Measurements from ENCODE around the gene RAB12. TPM values are rescaled to one million over a fixed set of nuclear protein-coding genes. Genes with fewer than 3 reads are reported as not detected.

The RAB12 gene
- total and polyA plus RNA-seq, 2 donors from 2014 or later = 37.7 to 46.7 TPM

DNA sequence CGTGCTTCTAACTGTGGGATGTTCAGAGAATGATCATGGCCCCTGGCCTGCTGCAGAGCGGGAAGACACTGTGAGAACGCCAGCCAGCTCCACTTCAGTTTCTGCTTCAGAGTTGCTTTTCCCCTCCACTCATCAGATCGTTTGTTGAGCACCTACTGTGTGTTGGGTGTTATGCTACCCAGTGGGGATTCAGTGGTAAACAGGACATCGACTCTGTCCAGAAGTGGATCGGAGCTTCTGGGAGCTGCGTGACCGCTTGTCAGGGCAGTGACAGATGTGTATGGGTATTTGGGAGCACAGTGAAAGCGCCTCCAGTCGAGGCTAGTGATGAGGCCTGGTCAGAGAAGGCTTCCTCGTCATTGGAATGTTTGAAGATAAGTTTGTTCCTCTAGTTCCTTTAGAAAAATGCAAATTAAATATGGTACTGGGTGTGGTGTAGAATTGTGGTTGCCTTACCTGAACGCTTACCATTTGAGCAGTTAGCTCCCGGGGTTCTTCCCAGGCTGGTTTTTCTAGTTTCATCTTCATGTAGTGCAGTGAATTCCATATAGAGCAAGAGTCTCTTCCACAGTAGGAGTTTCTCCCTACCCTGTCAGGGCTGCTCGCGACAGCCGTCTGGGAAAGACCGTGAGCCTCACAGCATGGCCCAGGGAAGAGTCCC, 2.8 kb downstream of the RAB12 start:
- H3K9ac ChIP-seq (ENCODE audit: low read length in 3 of 3) = no peak overlapping the region
- DNase-seq = no peak
- no peaks in the 10 kb centered on the region for H3K36me3 ChIP-seq (ENCODE audit: control insufficient read depth in 2 of 3, insufficient read depth in 3 of 3, low read length in 3 of 3)
- no peak overlapping the region for H3K27ac ChIP-seq (ENCODE audit: low read depth in 2 of 2, low read length in 2 of 2)
- no peak for TF ChIP-seq CTCF (IDR thresholded peaks at IDR 0.05; ENCODE audit: borderline replicate concordance, extremely low read depth, insufficient read depth)
- H3K27me3 ChIP-seq (ENCODE audit: control insufficient read depth, insufficient read depth, low read length) = no peaks in the 10 kb centered on the region
- H3K4me3 ChIP-seq (ENCODE audit: low read length in 3 of 3) = peak overlapping the region in 1 of 3 donors; percentile 6
- H3K9me3 ChIP-seq (ENCODE audit: control insufficient read depth in 2 of 3, insufficient read depth in 1 of 3, low read length in 3 of 3) = no peaks in the 10 kb centered on the region
- intact Hi-C loops (cut with DNase I) = no loop called here
- FAIRE-seq = no peak
- peaks cover 4 to 17% (median 12%) of the 10 kb centered on the region in 3 donors for H3K4me1 ChIP-seq (ENCODE audit: control insufficient read depth in 2 of 3, insufficient read depth in 2 of 3, low read depth in 1 of 3, low read length in 3 of 3)

GRCh38 chr18:8614875-8615274, 5.6 kb downstream of the RAB12 start:
- H3K27ac ChIP-seq (ENCODE audit: low read depth in 2 of 2, low read length in 2 of 2) = no peak overlapping the region
- no peaks in the 10 kb centered on the region for H3K9me3 ChIP-seq (ENCODE audit: control insufficient read depth in 2 of 3, insufficient read depth in 1 of 3, low read length in 3 of 3)
- FAIRE-seq = no peak
- peaks cover 0 to 14% (median 12%) of the 10 kb centered on the region in 3 donors for H3K4me1 ChIP-seq (ENCODE audit: control insufficient read depth in 2 of 3, insufficient read depth in 2 of 3, low read depth in 1 of 3, low read length in 3 of 3)
- no peak for DNase-seq
- no peak overlapping the region for H3K4me3 ChIP-seq (ENCODE audit: low read length in 3 of 3)
- H3K27me3 ChIP-seq (ENCODE audit: control insufficient read depth, insufficient read depth, low read length) = no peaks in the 10 kb centered on the region
- no peak overlapping the region for H3K9ac ChIP-seq (ENCODE audit: low read length in 3 of 3)
- H3K36me3 ChIP-seq (ENCODE audit: control insufficient read depth in 2 of 3, insufficient read depth in 3 of 3, low read length in 3 of 3) = no peaks in the 10 kb centered on the region
- TF ChIP-seq CTCF (IDR thresholded peaks at IDR 0.05; ENCODE audit: borderline replicate concordance, extremely low read depth, insufficient read depth) = no peak
- intact Hi-C loops (cut with DNase I) = no loop called here

DNA sequence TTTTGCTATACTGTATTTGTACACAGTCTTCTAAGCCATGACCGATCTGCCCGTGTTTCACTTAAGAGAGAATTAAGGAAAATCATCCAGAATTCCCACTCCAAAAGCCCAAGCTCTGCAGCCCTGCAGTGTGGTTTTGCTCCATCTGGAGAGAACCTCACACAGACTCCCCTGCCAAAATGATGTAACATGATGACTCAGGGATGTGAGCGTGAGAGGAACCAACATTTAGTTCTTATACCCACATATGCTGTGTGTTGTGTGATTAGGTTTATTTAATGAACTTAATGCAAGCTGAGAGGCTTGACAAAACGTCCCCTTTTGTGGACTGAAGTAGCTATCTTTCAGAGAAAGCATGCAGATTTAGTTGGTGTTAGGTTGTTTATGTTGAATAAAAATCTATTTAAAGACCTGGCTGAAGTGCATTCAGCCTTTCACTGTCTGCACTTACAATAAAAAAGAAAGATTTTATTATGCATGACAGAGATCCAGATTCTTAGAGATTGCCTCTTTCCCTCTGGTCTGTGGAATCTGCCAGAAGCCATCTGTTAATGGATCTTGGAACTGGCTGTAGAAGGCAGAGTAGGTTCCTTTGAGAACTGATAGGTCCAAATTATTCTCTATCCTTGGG, 6.3 kb downstream of the RAB12 start:
- FAIRE-seq (no peak), DNase-seq (peak in 1 of 5 donors; percentile 39)
- TF ChIP-seq CTCF (IDR thresholded peaks at IDR 0.05; ENCODE audit: borderline replicate concordance, extremely low read depth, insufficient read depth) = no peak
- Histone ChIP-seq H3K27me3 (ENCODE audit: control insufficient read depth, insufficient read depth, low read length) (no peaks in the 10 kb centered on the region), H3K27ac (ENCODE audit: low read depth in 2 of 2, low read length in 2 of 2) (no peak overlapping the region), H3K9me3 (ENCODE audit: control insufficient read depth in 2 of 3, insufficient read depth in 1 of 3, low read length in 3 of 3) (no peaks in the 10 kb centered on the region), H3K4me3 (ENCODE audit: low read length in 3 of 3) (no peak overlapping the region), H3K9ac (ENCODE audit: low read length in 3 of 3) (no peak overlapping the region), H3K36me3 (ENCODE audit: control insufficient read depth in 2 of 3, insufficient read depth in 3 of 3, low read length in 3 of 3) (no peaks in the 10 kb centered on the region), H3K4me1 (ENCODE audit: control insufficient read depth in 2 of 3, insufficient read depth in 2 of 3, low read depth in 1 of 3, low read length in 3 of 3) (peaks cover 0 to 16% (median 12%) of the 10 kb centered on the region in 3 donors)
- intact Hi-C loops (cut with DNase I) = no loop called here
